Activated CD4-positive, alpha-beta T cell treated with anti-CD3 and anti-CD28 coated beads, Interleukin-2, amount 50 U/mL, for 24 hours (primary cell): ENCODE data around the gene FRK.
"Not testable (repeated sequence)": the region's sequence is repeated elsewhere in the genome, so short reads cannot be mapped to it uniquely, and the experiment has no call there.

ENCODE experiments used
- DNase-seq, 2 donors: peaks; one replicate each; pipeline ENCODE4 v3.0.0-alpha.2; 2020; ENCODE audit warnings: low read depth in 1 of 2, low spot score in 1 of 2

Gene FRK

GRCh38 chr6:116010386-116010785 lies 50.3 kb downstream of the FRK start:
- no peak for DNase-seq

- DNase-seq: no peak
Measured at GRCh38 chr6:116008470-116009243, 52.0 kb downstream of the FRK start.

- DNase-seq: no peak
Measured at GRCh38 chr6:116004841-116005815, 55.6 kb downstream of the FRK start.

GRCh38 chr6:116003668-116004067 lies 57.0 kb downstream of the FRK start:
- no peak for DNase-seq

GRCh38 chr6:116002756-116003155 lies 57.9 kb downstream of the FRK start:
- no peak for DNase-seq

GRCh38 chr6:115999235-115999634 lies 61.5 kb downstream of the FRK start:
- no peak for DNase-seq

- DNase-seq: no peak
Measured at GRCh38 chr6:115997990-115998585, 62.6 kb downstream of the FRK start.

GRCh38 chr6:115986026-115986425 lies 74.7 kb downstream of the FRK start:
- no peak for DNase-seq

GRCh38 chr6:115984809-115985208 lies 75.9 kb downstream of the FRK start:
- no peak for DNase-seq

GRCh38 chr6:115983998-115984397 lies 76.7 kb downstream of the FRK start:
- DNase-seq: no peak

GRCh38 chr6:115982453-115982852 lies 78.2 kb downstream of the FRK start:
- DNase-seq: no peak

GRCh38 chr6:115977220-115977619 lies 83.5 kb downstream of the FRK start:
- no peak for DNase-seq

GRCh38 chr6:115976321-115976870 lies 84.3 kb downstream of the FRK start:
- DNase-seq: no peak

GRCh38 chr6:115972679-115973078 lies 88.0 kb downstream of the FRK start:
- no peak for DNase-seq

- no peak for DNase-seq
Measured at GRCh38 chr6:115971785-115972184, 88.9 kb downstream of the FRK start.

- no peak for DNase-seq
Measured at GRCh38 chr6:115969930-115970273, 90.8 kb downstream of the FRK start.

GRCh38 chr6:115969207-115969929 lies 91.3 kb downstream of the FRK start:
- no peak for DNase-seq

GRCh38 chr6:115960286-115960685 lies 100.4 kb downstream of the FRK start:
- DNase-seq: not testable (repeated sequence)

GRCh38 chr6:115958958-115959357 lies 101.7 kb downstream of the FRK start:
- DNase-seq: no peak

- no peak for DNase-seq
Measured at GRCh38 chr6:115954740-115955139, 106.0 kb downstream of the FRK start.

- no peak for DNase-seq
Measured at GRCh38 chr6:115948751-115949150, 111.9 kb downstream of the FRK start.
